ENCODE results near the gene CAPN1. TPM values are rescaled to one million over a fixed set of nuclear protein-coding genes. Genes with fewer than 3 reads are reported as not detected.

CAPN1 gene
- total and polyA plus RNA-seq, 9 of the 15 experiments (the other 6 are each of a cell fraction or from before 2014, with no cell fraction given) = 3.5 to 199 (median 61.6) TPM

GRCh38 chr11:65251476-65251875, 69.7 kb downstream of the CAPN1 start (continued):
- TF ChIP-seq USF1 (CRISPR knock-in tag; IDR thresholded peaks at IDR 0.05) = no peak
- no peak for TF ChIP-seq NFYB (IDR thresholded peaks at IDR 0.05; ENCODE audit: extremely low read depth, insufficient read length)
- no peak for TF ChIP-seq MTF1 (CRISPR knock-in tag; IDR thresholded peaks at IDR 0.05; ENCODE audit: borderline replicate concordance)

- Histone ChIP-seq H4K20me1 (replicated peaks; ENCODE audit: control insufficient read depth, insufficient read depth, low read length) (no peaks in the 10 kb centered on the region), H3K9me1 (ENCODE audit: control insufficient read depth, insufficient read depth, low read length) (no peaks in the 10 kb centered on the region), H3K4me2 (ENCODE audit: insufficient read depth, low read length) (no peak overlapping the region), H3K4me3 (no peak overlapping the region), H3K9me3 (replicated peaks; ENCODE audit: control insufficient read depth, insufficient read depth, low read depth, low read length) (no peaks in the 10 kb centered on the region), H3K27ac (ENCODE audit: extremely low read depth, low read depth, low read length) (no peak overlapping the region), H3K79me2 (ENCODE audit: control insufficient read depth, insufficient read depth, low read length) (no peaks in the 10 kb centered on the region), H2AFZ (ENCODE audit: low read depth, low read length) (no peak overlapping the region), H3K27me3 (ENCODE audit: control insufficient read depth in 2 of 2, insufficient read depth in 2 of 2, low read length in 2 of 2) (no peaks in the 10 kb centered on the region), H3K36me3 (ENCODE audit: control insufficient read depth, insufficient read depth, low read length) (no peaks in the 10 kb centered on the region), H3K4me1 (replicated peaks in 1 of 2; ENCODE audit: control insufficient read depth in 2 of 2, insufficient read depth in 2 of 2, low read length in 2 of 2) (no peaks in the 10 kb centered on the region; a peak in 1 of 5 replicates), H3K9ac (ENCODE audit: insufficient read depth in 1 of 2, low read depth in 2 of 2, low read length in 2 of 2) (no peak overlapping the region)
- FAIRE-seq (no peak), ATAC-seq (no peak), DNase-seq (ENCODE audit: extremely low read depth in 1 of 4, low spot score in 3 of 4) (no peak)
- CTCF ChIA-PET (ENCODE audit: low intra/inter-chr PET ratio) = interaction anchor here (0.6 to 2.5 kb wide), 5 partner anchors 29 to 476 kb away, joined by 3 to 19 read pairs (median 10); partner anchors contain the start of gene TM7SF2
- intact Hi-C loops (cut with micrococcal nuclease) (loop anchor here (2.0 to 10.0 kb wide), 3 partner anchors 52 to 410 kb away; partner anchors contain the start of genes CDC42BPG and TM7SF2), in situ Hi-C loops (cut with MboI) (no loop called here)
- POLR2A ChIA-PET = interaction anchor here (0.7 to 1.5 kb wide), 4 partner anchors 12 to 245 kb away, joined by 3 to 7 read pairs (median 4); no protein-coding TSS in a partner anchor
- no TSS peak for BruUV-seq (replicated peaks)
- TF ChIP-seq ZKSCAN3 (CRISPR knock-in tag; IDR thresholded peaks at IDR 0.05) (no peak), XRCC4 (IDR thresholded peaks at IDR 0.05; ENCODE audit: extremely low read depth, insufficient read depth, insufficient read length) (no peak), JUNB (CRISPR knock-in tag; conservative IDR thresholded peaks at IDR 0.05) (no peak), RNF219 (CRISPR knock-in tag; IDR thresholded peaks at IDR 0.05) (no peak), ZNF592 (IDR thresholded peaks at IDR 0.05) (no peak), TCF7L2 (IDR thresholded peaks at IDR 0.05; ENCODE audit: low read depth, low read length) (no peak), DDX20 (tag; IDR thresholded peaks at IDR 0.05; ENCODE audit: low read depth) (no peak), ATF4 (CRISPR knock-in tag; IDR thresholded peaks at IDR 0.05) (no peak), PHB2 (IDR thresholded peaks at IDR 0.05; ENCODE audit: low read depth) (no peak)
- WGBS (ENCODE audit: insufficient coverage, low coverage, missing lambda C conversion rate) = 50% methylated on average over 6 of the region's 6 CpGs
Observed at GRCh38 chr11:65254724-65255123, 73.0 kb downstream of the CAPN1 start.

Data from K562 (cell line).